GM13977 (cell line): Measurements from ENCODE around the gene COL5A1.

Experiments used
- DNase-seq: peaks from one replicate; pipeline ENCODE4 v3.0.0; 2012; ENCODE audit warnings: low spot score
- CTCF ChIP-seq: IDR thresholded peaks from 2 replicates; pipeline ENCODE4 v1.5.1; 2012; ENCODE audit warnings: mild to moderate bottlenecking, control low read depth; ENCODE audit not compliant: insufficient read depth; ENCODE audit errors: extremely low read depth, missing control alignments
- in situ Hi-C: fragments of 300-500 bp; cut with MboI; formaldehyde crosslinking; loops from one replicate; pipeline ENCODE4 v1.12.0; 2022; ENCODE audit warnings: low sequenced_read_pairs, low pct_unique_long_range_greater_than_20kb, mixed read lengths, inconsistent platforms; ENCODE audit not compliant: unreplicated experiment

The COL5A1 gene

DNA sequence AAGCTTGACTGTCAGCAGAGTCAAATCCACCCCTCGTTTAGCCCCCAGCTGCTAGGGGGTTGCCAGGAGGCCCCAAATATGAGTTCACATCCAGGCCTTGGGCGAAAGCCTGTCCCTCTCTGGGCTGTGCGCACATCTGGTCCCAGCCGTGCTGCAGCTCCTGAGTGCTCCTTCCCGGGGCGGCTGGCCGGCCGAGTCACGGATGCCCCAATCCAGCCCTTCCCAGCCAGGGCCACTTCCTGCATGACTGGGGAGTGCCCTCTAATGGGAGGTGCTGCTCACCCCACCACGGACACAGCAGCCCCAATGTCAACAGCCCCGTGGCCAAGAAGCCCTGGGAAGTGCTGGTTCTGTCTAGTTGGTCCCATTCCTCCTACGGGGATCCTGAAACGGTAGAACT lies 135.6 kb downstream of the COL5A1 start:
- TF ChIP-seq CTCF = no peak
- no peak for DNase-seq
- in situ Hi-C loops = no loop called here

DNA sequence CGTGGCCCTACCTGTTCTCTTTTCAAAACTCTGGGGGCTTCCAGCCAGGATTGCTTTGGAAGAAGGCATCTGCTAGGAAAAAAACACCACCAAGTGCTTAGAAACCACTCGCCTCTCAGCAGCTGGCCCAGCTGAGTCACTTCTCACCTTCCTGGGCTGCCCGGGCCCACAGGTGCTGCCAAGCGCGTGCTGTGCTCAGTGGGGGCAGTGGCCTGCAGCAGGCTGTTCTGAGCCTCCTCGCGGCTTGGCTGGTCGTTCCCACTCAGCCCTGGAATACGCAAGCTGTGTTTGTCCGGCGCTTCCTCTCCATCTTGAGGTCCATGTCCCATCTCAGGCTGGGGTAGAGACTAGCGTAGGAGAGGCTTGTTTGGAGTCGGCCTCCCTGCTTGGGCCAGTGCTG lies 136.6 kb downstream of the COL5A1 start:
- in situ Hi-C loops = no loop called here
- TF ChIP-seq CTCF = no peak
- no peak for DNase-seq

DNA sequence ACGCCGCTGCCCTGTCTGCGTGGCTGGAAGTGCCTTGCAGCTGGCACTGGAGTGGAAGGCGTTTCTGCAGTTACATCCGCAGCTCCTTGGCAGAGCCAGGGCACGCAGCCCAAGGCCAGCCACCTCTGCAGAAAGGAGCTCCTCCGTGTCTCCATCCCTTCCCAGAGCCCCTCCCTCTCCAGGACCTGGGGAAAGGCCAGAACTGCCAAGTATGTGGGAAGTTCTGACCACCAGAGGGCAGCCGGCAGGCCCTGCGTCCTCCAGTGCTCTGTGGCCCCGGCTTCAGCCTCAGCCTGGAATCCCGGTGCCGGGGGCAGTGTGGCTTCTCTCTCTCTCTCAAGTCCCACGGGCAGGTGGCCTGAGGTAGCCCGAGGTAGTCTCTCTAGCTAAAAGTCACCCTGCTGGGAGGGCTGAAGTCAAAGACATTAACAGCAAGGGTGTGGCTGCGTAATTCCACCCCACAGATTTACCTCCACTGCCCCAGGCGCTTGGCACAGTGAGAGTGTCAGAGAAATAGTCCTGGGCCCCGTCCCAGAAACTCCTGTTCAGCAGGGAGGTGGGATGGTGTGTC lies 137.3 kb downstream of the COL5A1 start:
- peak; percentile 48 for TF ChIP-seq CTCF
- in situ Hi-C loops = no loop called here

DNA sequence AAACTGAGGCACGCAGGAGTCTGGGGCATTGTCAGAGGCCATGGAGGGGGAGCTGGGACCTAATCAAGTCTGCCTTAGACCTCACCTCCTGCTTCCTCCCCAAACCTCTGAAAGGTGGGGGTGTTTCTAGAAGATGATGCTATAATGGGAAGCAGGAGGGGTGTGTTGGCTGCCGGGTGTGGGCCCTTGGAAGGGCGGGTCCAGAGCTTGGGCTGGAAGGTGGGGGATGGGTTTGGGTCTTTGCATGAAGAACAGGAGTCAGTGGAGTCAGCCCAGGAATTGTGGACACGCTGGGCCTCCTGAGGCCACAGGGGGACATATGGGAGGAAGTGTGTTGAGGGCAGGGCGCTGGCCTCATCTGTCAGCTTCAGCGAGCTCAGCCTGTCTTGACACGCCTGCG lies 138.0 kb downstream of the COL5A1 start:
- TF ChIP-seq CTCF = no peak
- no peak for DNase-seq
- in situ Hi-C loops = no loop called here

More for the DNA sequence above, 137.3 kb downstream of the COL5A1 start:
- no peak for DNase-seq

DNA sequence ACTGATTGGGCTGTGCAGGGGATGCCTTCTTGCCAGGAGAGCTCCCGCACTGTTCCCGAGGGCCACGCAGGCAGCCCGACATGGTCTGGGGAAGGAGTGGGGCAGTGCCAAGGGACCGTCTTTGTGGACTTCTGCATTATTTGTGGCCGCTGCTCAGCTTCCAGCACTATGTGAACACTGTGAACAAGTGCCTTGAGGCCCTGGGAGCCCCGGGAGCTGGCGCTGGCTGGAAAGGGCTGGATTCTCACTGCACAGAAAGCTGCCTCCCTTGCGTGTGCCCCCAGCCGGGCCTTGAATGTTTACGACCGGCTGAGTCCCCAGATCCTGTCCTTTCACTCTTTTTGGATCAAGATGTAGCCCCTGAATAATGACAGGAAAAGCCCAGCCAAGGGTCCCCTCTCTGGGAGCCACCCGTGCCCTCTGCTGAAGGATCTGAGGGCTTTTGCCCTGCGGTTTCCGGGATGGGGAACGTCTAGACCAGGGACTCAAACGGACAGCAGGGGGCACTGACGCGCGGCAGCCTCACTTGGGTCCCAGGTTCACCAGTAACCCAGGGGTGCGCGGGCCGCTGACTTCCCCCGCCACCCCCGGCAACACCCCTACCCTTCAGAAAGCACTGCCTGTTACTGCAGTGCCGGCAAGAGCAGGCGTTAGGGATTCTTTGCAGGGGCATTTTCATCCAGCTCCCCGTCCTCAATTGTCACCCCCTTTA lies 140.1 kb downstream of the COL5A1 start:
- in situ Hi-C loops = no loop called here
- TF ChIP-seq CTCF = no peak
- DNase-seq = no peak

DNA sequence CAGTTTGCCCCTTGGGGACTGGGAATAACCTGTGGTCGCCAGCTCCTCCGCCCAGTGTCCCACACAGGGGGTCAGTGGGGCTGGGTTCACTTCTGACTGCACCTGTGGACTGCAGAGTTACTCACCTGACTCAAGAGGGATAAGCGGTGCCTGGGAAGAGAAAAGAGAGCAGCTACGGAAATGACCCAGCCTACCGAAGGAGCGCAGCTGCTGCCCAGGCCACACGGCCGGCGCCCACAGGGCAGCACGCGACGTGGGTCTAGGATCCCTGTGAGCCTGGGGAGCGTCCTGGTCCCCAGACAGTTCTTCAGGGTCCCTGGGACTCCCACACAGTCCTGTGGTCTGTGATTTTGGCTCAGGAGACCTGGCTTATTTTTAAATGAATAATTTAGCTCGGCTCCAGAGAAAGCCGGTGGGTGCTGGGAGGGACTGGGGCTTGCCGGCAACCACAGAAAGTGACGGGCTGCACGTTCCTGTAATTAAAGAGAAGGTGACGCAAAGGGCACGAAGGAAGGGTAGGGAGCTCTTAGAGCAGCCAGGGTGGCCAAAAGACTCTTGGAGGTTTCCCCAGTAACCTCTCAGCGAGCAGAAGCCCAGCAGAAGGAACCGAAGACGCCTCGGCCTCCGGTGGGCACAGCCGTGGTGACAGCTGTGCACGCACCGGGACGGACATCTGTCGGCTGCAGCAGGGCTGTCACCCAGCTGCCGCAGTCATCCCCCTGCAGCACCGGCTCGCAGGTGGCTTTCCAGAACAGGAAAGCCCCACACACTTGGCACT lies 141.5 kb downstream of the COL5A1 start:
- no peak for TF ChIP-seq CTCF
- DNase-seq = no peak
- in situ Hi-C loops = no loop called here
